Natural killer cell (primary cell): ENCODE data around the gene C2orf49. TPM values are rescaled to one million over a fixed set of nuclear protein-coding genes. Genes with fewer than 3 reads are reported as not detected.
"Not testable (repeated sequence)": the region's sequence is repeated elsewhere in the genome, so short reads cannot be mapped to it uniquely, and the experiment has no call there.

ENCODE experiments used
- ATAC-seq, 3 donors: fragments of 150-1000 bp in 2 of 3; fragments of 200-7000 bp in 1 of 3; cut with Tn5 transposase; 1 replicate in 1 of 3; 2 replicates in 2 of 3; pipeline ENCODE4 v1.10.0; 2021; ENCODE audit warnings: mild to moderate bottlenecking in 2 of 3, moderate library complexity in 2 of 3
- DNase-seq, 2 donors: peaks; one replicate each; pipeline versions ENCODE4 v3.0.0 to v3.0.0-alpha.2; 2013 to 2021; ENCODE audit warnings: mixed read lengths in 1 of 2
- H3K27ac ChIP-seq: one replicate; pipeline ENCODE4 v1.5.1; 2013; ENCODE audit warnings: mild to moderate bottlenecking, low read length
- H3K27me3 ChIP-seq: one replicate; pipeline ENCODE4 v1.6.1; 2013; ENCODE audit warnings: low read length; ENCODE audit not compliant: control insufficient read depth, insufficient read depth
- H3K36me3 ChIP-seq: one replicate; pipeline ENCODE4 v1.6.1; 2013; ENCODE audit warnings: low read length; ENCODE audit not compliant: control insufficient read depth, insufficient read depth
- H3K4me1 ChIP-seq: one replicate; pipeline ENCODE4 v1.6.1; 2013; ENCODE audit warnings: low read length; ENCODE audit not compliant: control insufficient read depth, insufficient read depth
- H3K4me3 ChIP-seq: one replicate; pipeline ENCODE4 v1.5.1; 2013; ENCODE audit warnings: low read length
- H3K9me3 ChIP-seq: one replicate; pipeline ENCODE4 v1.6.1; 2013; ENCODE audit warnings: low read length; ENCODE audit not compliant: control insufficient read depth, insufficient read depth
- H3K27ac Mint-ChIP-seq, 2 donors: one replicate each; pipeline ENCODE4 v1.8.0; 2022; ENCODE audit warnings: mild to moderate bottlenecking in 2 of 2, mixed read lengths in 2 of 2, moderate library complexity in 1 of 2
- H3K27me3 Mint-ChIP-seq, 2 donors: one replicate each; pipeline ENCODE4 v1.8.0; 2022; ENCODE audit warnings: low read depth in 2 of 2, mixed read lengths in 2 of 2
- H3K36me3 Mint-ChIP-seq: one replicate; pipeline ENCODE4 v1.8.0; 2022; ENCODE audit warnings: mixed read lengths
- H3K4me1 Mint-ChIP-seq, 2 donors: one replicate each; pipeline ENCODE4 v1.8.0; 2022; ENCODE audit warnings: mixed read lengths in 2 of 2
- H3K4me3 Mint-ChIP-seq: one replicate; pipeline ENCODE4 v1.8.0; 2022; ENCODE audit warnings: mild to moderate bottlenecking, moderate library complexity, mixed read lengths
- H3K9me3 Mint-ChIP-seq, 2 donors: one replicate each; pipeline ENCODE4 v1.8.0; 2022; ENCODE audit warnings: mixed read lengths in 2 of 2
- CTCF ChIP-seq: fragments of 200-600 bp; IDR thresholded peaks from one replicate; pipeline ENCODE4 v1.8.0; 2022; ENCODE audit warnings: antibody characterized with exemption
- WGBS: methylation state at CpG from one replicate; pipeline ENCODE4 v1.1.7; 2013; ENCODE audit warnings: missing lambda C conversion rate; ENCODE audit not compliant: insufficient coverage; 5-methylcytosine and 5-hydroxymethylcytosine counted together
- intact Hi-C: fragments of 100-400 bp; cut with micrococcal nuclease; formaldehyde crosslinking; loops from one replicate; pipeline ENCODE4 v1.14.2; 2022
- total RNA-seq, 4 donors: library from RNA; stranded (reverse); fragments of 120-200 nt in 1 of 4; gene quantifications; one replicate each; pipeline versions ENCODE4 v1.2.3 to v1.2.4, GENCODE V29; 2013 to 2022

The C2orf49 gene
- total RNA-seq, 3 donors from 2014 or later (not counting 1 experiment from before 2014, with no cell fraction given): 19.4 to 23.5 (median 23.2) TPM

GRCh38 chr2:105324101-105324500 is 13.2 kb upstream of the C2orf49 start:
- no peaks in the 10 kb centered on the region for H3K9me3 Mint-ChIP-seq
- 40% methylated on average over 3 of the region's 4 CpGs for whole genome bisulfite sequencing
- peak overlapping the region; percentile 51 to 59 for H3K27ac Mint-ChIP-seq
- no peak for ATAC-seq
- H3K4me3 Mint-ChIP-seq: no peak overlapping the region
- Histone ChIP-seq H3K27ac (no peak overlapping the region), H3K36me3 (no peaks in the 10 kb centered on the region), H3K9me3 (no peaks in the 10 kb centered on the region), H3K27me3 (no peaks in the 10 kb centered on the region), H3K4me3 (no peak overlapping the region), H3K4me1 (peaks cover 12% of the 10 kb centered on the region)
- no peaks in the 10 kb centered on the region for H3K36me3 Mint-ChIP-seq
- no peaks in the 10 kb centered on the region for H3K27me3 Mint-ChIP-seq
- no peak for DNase-seq
- H3K4me1 Mint-ChIP-seq: peaks cover 49 to 60% of the 10 kb centered on the region in 2 donors
- intact Hi-C loops: no loop called here
- TF ChIP-seq CTCF: no peak

- Histone ChIP-seq H3K9me3 (no peaks in the 10 kb centered on the region), H3K27ac (no peak overlapping the region)
- peak overlapping the region; percentile 8 to 52 for H3K27ac Mint-ChIP-seq
Measured at GRCh38 chr2:105324732-105325131, 12.6 kb upstream of the C2orf49 start.

GRCh38 chr2:105325389-105325963 is 11.9 kb upstream of the C2orf49 start:
- intact Hi-C loops: no loop called here
- H3K9me3 Mint-ChIP-seq: no peaks in the 10 kb centered on the region
- ATAC-seq (no peak), DNase-seq (no peak)
- no peak overlapping the region for H3K27ac ChIP-seq
- TF ChIP-seq CTCF: no peak
- H3K9me3 ChIP-seq: no peaks in the 10 kb centered on the region
- no peaks in the 10 kb centered on the region for H3K36me3 ChIP-seq
- no peaks in the 10 kb centered on the region for H3K27me3 ChIP-seq
- H3K27ac Mint-ChIP-seq: peak overlapping the region; percentile 8 to 52
- no peak overlapping the region for H3K4me3 Mint-ChIP-seq
- no peaks in the 10 kb centered on the region for H3K36me3 Mint-ChIP-seq
- WGBS: 41% methylated on average over 3 of the region's 3 CpGs
- peaks cover 21% of the 10 kb centered on the region for H3K4me1 ChIP-seq
- H3K4me1 Mint-ChIP-seq: peaks cover 54 to 65% of the 10 kb centered on the region in 2 donors
- no peak overlapping the region for H3K4me3 ChIP-seq
- H3K27me3 Mint-ChIP-seq: no peaks in the 10 kb centered on the region

More at GRCh38 chr2:105324732-105325131, 12.6 kb upstream of the C2orf49 start:
- intact Hi-C loops: no loop called here
- ATAC-seq (no peak), DNase-seq (no peak)
- no peaks in the 10 kb centered on the region for H3K9me3 Mint-ChIP-seq
- Histone ChIP-seq H3K27me3 (no peaks in the 10 kb centered on the region), H3K4me1 (peaks cover 14% of the 10 kb centered on the region), H3K36me3 (no peaks in the 10 kb centered on the region), H3K4me3 (no peak overlapping the region)
- WGBS: 77% methylated on average over 4 of the region's 4 CpGs
- peaks cover 52 to 63% of the 10 kb centered on the region in 2 donors for H3K4me1 Mint-ChIP-seq
- H3K36me3 Mint-ChIP-seq: no peaks in the 10 kb centered on the region
- no peaks in the 10 kb centered on the region for H3K27me3 Mint-ChIP-seq
- H3K4me3 Mint-ChIP-seq: no peak overlapping the region
- TF ChIP-seq CTCF: no peak

GRCh38 chr2:105327271-105327670 is 10.1 kb upstream of the C2orf49 start:
- H3K36me3 Mint-ChIP-seq: not testable (repeated sequence)
- H3K4me3 Mint-ChIP-seq: peak overlapping the region; percentile 49

More at GRCh38 chr2:105327271-105327670, 10.1 kb upstream of the C2orf49 start:
- H3K27me3 ChIP-seq, H3K27me3 Mint-ChIP-seq, intact Hi-C loops, H3K36me3 ChIP-seq, ATAC-seq, H3K27ac ChIP-seq, DNase-seq, H3K9me3 Mint-ChIP-seq, H3K4me3 ChIP-seq, H3K9me3 ChIP-seq: not testable (repeated sequence)
- WGBS: 89% methylated on average over 3 of the region's 3 CpGs
- Mint-ChIP-seq H3K27ac (peak overlapping the region; percentile 85 to 95), H3K4me1 (peaks cover 59 to 68% of the 10 kb centered on the region in 2 donors)
- peaks cover 25% of the 10 kb centered on the region for H3K4me1 ChIP-seq
